A549 treated with dexamethasone at 1 μM for 4 hours (cell line): Measurements from ENCODE around the gene TMEM242. TPM values are rescaled to one million over a fixed set of nuclear protein-coding genes. Genes with fewer than 3 reads are reported as not detected.

Source experiments
- total RNA-seq: library from RNA; stranded (reverse); fragments of 200-300 nt; extraction: Qiagen RNA extraction; gene quantifications from 5 replicates; pipeline ENCODE4 v1.2.3, GENCODE V29; 2022

TMEM242 gene
- 5.1 to 7.0 TPM (median 5.8 TPM) in 5 replicates for total RNA-seq

GRCh38 chr6:157323255-157323965 is at the start of gene TMEM242:
TMEM242 (minus strand) TSS chr6:157323519; CDS start chr6:157323499, 20 bp downstream.

Other genes with a start within 250 kb of the TMEM242 start
- gene ZDHHC14, start 57.7 kb upstream of the TMEM242 start, total RNA-seq = 2.8 to 4.1 TPM (median 3.5 TPM) in 5 replicates